GM19035 (cell line): ENCODE measurements around the gene CHAF1A.

Experiments used
- ATAC-seq: cut with Tn5 transposase; IDR thresholded peaks from one replicate; pipeline ENCODE4 v1.9.1; 2021; ENCODE audit not compliant: unreplicated experiment

CHAF1A gene

GRCh38 chr19:4400135-4400936 lies 2.1 kb upstream of the CHAF1A start, which contains the start of gene SH3GL1:
SH3GL1 (minus strand) TSS chr19:4400547; CDS start chr19:4400368, 179 bp downstream.
- ATAC-seq: peak; percentile 66

DNA sequence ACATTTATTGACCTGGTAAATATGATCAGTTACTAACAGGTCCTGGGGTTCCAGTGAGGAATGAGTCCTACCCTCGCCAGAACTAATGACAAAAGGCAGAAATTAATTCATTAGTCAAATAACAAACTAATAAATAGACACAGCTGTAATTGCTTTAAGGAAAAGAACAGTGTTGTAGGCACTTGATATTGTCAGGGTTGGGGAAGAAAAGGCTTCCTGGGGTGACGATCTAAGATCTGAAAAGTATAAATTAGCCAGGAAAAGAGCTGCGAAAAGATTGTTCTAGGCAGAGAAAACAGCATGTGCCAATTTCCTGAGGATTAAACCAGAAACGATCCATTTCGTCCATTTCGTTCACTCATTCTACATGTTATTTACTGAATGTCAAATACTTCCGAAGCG lies 670 bp upstream of the CHAF1A start:
- no peak for ATAC-seq

GRCh38 chr19:4403005-4403761 lies 743 bp downstream of the CHAF1A start:
- no peak for ATAC-seq

- ATAC-seq: no peak
Observed at GRCh38 chr19:4405977-4406376, 3.5 kb downstream of the CHAF1A start.

GRCh38 chr19:4406626-4407025 lies 4.2 kb downstream of the CHAF1A start:
- ATAC-seq: no peak

DNA sequence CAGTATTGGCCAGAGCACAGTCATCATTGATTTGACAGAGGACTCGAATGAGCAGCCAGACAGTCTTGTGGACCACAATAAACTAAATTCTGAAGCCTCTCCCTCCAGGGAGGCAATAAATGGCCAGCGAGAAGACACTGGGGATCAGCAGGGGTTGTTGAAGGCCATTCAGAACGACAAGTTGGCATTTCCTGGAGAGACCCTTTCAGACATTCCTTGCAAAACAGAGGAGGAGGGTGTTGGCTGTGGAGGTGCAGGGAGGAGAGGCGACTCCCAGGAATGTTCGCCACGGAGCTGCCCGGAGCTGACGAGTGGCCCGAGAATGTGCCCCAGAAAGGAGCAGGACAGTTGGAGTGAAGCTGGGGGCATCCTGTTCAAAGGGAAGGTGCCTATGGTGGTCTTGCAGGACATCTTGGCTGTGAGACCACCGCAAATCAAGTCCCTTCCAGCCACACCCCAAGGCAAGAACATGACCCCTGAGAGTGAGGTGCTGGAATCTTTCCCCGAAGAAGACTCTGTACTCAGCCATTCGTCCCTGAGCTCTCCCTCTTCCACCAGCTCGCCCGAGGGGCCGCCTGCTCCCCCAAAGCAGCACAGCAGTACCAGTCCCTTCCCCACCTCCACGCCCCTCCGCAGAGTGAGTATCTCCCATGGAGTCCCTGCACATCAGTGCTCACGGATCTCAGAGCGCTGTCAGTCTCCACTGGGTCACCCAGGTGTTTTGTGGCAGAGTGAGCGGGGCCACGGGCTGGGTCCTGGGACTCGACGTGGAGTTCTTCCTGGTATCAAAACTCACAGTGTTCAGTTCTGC lies 6.9 kb downstream of the CHAF1A start:
- no peak for ATAC-seq

- ATAC-seq: no peak
Observed at GRCh38 chr19:4413588-4413987, 11.1 kb downstream of the CHAF1A start.

DNA sequence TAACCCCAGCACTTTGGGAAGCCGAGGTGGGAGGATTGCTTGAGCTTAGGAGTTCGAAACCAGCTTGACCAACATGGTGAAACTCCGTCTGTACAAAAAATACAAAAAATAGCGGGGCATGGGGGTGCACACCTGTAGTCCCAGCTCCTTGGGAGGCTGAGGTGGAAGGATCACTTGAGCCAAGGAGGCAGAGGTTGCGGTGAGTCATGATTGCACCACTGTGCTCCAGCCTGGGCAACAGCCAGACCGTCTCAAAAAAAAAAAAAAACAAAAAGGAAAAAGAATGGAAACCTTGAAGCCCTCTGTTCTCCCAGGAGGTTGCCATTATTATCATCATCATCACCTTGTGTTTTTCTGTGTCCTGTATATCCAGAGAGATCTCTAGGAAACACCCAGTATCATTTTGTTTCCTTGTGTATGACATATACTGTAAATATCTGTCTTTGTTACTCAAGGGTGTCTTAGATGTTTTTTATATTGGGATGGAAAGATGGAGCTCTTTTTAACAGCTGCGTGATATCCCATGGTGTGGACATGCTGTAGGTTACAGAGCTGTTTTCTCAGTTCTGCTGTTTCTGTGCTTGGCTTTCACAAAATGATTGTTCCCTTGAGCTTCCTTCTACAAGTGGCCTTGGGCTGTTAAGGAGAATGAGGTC lies 11.8 kb downstream of the CHAF1A start:
- ATAC-seq: no peak

DNA sequence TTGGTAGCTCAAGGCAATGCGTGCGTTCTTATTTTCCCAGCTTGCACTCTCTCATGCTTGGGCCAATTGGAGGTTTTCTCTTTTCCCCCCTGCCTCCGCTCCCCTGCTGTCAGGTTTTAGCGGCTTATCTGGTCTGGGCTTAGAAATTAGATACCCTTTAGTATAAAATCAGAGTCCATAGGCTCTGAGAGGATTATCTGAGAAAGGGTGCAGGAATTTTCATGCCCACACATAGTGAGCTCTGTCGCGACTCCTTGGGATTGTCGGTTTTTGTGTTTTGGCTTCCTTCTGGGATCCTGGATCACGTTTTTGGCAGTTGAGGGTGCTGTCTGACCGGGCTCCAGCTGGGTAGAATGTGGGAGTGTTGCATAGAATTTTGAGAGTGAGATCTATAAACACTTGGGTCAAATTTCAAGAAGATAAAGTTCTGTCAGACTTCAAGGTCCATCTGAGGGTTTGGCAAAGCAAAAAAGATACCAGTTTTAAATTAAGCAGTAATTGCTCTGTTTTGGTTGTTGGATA lies 12.4 kb downstream of the CHAF1A start:
- no peak for ATAC-seq

GRCh38 chr19:4415352-4415751 lies 12.9 kb downstream of the CHAF1A start:
- ATAC-seq: no peak

DNA sequence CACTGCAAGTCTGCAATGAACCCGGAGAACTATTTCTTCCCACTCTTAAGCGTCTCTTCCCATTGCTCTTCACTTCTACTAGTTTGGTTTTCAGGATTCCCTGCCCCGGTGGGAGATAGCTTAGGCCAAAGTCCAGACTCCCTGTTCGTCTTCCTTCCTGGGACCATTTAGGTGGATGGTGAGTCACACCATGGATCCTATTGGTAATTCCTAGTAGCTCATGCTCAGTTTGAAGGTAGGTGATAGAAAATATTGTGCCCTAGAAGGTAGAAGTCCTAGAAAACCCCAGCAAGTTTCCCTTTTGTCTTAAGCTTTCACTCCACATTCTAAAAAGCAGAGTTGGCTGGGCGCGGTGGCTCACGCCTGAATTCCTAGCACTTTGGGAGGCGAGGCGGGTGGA lies 13.8 kb downstream of the CHAF1A start:
- ATAC-seq: no peak

- ATAC-seq: no peak
Observed at GRCh38 chr19:4423416-4424126, 21.1 kb downstream of the CHAF1A start.

DNA sequence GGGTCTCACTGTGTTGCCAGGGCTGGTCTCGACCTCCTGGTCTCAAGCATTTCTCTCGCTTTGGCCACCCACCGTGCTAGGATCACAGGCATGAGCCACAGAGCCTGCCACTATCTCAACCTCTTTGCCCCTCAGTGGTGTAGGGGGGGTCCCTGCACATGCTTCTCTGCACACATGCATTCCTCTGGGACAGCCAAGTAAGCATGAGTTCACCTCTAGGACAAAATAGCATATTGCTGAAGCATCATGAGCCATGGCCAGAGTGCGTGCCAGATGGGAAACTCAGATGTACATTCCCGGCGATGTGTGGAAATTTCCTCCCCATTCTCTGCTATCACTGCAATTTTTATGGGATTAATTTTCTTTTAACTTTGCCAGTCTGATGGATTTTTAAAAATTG lies 23.1 kb downstream of the CHAF1A start:
- no peak for ATAC-seq

DNA sequence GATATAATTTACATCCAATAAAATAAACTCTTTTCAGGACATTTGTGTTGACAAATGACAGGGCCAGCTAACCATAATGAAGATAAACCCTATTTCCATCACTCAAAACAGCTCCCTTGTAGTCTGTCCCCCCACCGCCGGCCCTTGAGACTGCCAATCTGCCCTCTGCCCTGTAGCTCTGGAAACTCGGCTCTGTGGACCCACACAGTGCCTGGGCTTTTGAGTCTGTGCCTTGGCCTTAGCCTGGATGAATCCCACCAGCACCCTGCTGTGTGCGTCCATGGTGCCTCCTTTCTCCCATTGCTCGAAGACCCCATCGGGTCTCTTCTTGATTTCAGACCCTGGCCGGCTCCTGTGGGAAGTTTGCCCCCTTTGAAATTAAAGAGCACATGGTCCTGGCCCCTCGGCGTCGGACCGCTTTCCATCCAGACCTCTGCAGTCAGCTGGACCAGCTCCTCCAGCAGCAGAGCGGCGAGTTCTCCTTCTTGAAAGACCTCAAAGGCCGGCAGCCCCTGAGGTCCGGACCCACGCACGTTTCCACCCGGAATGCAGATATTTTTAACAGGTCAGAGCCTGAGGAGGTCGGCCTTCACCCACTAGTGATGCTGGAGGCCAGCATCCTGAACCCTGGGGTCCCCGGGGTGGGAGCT lies 26.0 kb downstream of the CHAF1A start:
- no peak for ATAC-seq

- ATAC-seq: no peak
Observed at GRCh38 chr19:4429256-4429655, 26.8 kb downstream of the CHAF1A start.

GRCh38 chr19:4429771-4430171 lies 27.3 kb downstream of the CHAF1A start:
- ATAC-seq: no peak

GRCh38 chr19:4430760-4431159 lies 28.3 kb downstream of the CHAF1A start:
- ATAC-seq: no peak

GRCh38 chr19:4431296-4431695 lies 28.9 kb downstream of the CHAF1A start:
- ATAC-seq: no peak

DNA sequence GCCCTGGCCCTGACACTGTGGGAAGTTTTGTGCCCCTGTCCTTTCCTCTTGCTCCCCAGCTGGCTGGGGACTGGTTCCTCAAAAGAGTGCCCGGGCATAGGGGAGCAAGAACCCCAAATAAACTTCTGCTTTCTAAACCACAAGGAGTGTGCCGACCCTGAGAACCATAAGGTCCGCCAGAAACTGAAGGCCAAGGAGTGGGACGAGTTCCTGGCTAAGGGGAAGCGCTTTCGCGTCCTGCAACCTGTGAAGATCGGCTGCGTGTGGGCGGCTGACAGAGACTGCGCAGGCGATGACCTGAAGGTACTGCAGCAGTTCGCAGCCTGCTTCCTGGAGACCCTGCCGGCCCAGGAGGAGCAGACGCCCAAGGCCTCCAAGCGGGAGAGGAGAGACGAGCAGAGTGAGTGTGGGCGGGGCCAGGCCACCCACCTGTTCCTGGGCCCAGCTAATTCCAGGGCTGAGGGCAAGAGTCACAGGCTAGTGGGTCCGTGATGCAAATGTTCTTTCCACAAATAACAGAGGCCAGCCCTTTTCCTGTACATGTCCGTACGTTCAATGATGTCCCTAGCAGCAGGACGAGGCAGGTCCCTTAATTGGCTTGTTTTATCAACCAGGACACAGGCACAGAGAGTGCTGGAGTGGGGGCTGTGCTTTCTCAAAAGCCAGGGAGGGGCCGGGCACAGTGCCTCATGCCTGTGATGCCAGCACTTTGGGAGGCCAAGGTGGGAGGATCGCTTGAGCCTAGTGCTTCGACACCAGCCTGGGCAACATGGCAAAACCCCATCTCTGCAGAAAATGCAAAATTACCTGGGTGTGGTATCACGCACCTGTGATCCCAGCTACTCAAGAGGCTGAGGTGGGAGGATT lies 29.6 kb downstream of the CHAF1A start:
- ATAC-seq: no peak
